A673 (cell line): ENCODE results near the gene RAP1GAP2. TPM values are rescaled to one million over a fixed set of nuclear protein-coding genes. Genes with fewer than 3 reads are reported as not detected.

Source experiments
- BruUV-seq: library from RNA; stranded (reverse); fragments of 400-500 nt; replicated peaks from 2 replicates; lab custom pipeline; 2021; lab: Mats Ljungman, UMichigan
- CTCF ChIA-PET: fragments of 300-600 bp; sonication (Branson Sonifier 250); formaldehyde crosslinking; loops from one replicate; lab custom pipeline; 2022; ENCODE audit warnings: antibody characterized with exemption; lab: Charles Lee
- POLR2A ChIA-PET: fragments of 300-600 bp; sonication (Branson Sonifier 250); formaldehyde crosslinking; loops from one replicate; lab custom pipeline; 2022; ENCODE audit warnings: antibody characterized with exemption; ENCODE audit not compliant: low non-redundant PET; lab: Charles Lee
- DNase-seq: peaks from one replicate; pipeline ENCODE4 v3.0.0-alpha.2; 2015; ENCODE audit warnings: low spot score
- H3K27ac ChIP-seq: fragments of 200-600 bp; sonication (generic); 2 replicates; pipeline ENCODE4 v1.5.1; 2016; ENCODE audit warnings: mixed run types, low read depth, mild to moderate bottlenecking, mixed read lengths, antibody characterized with exemption, low read length; ENCODE audit not compliant: poor library complexity, severe bottlenecking
- H3K27me3 ChIP-seq: fragments of 200-600 bp; sonication (generic); replicated peaks from 2 replicates; pipeline ENCODE4 v1.6.1; 2017; ENCODE audit warnings: mixed run types, low read depth, mild to moderate bottlenecking, mixed read lengths, antibody characterized with exemption, low read length; ENCODE audit not compliant: insufficient read depth, poor library complexity
- H3K36me3 ChIP-seq: fragments of 200-600 bp; sonication (generic); 2 replicates; pipeline ENCODE4 v1.6.1; 2016; ENCODE audit warnings: mixed run types, mild to moderate bottlenecking, mixed read lengths, antibody characterized with exemption, low read length; ENCODE audit not compliant: insufficient read depth, poor library complexity, severe bottlenecking
- H3K4me1 ChIP-seq: fragments of 200-600 bp; sonication (generic); 2 replicates; pipeline ENCODE4 v1.6.1; 2017; ENCODE audit warnings: mixed run types, mild to moderate bottlenecking, mixed read lengths, antibody characterized with exemption, low read length; ENCODE audit not compliant: insufficient read depth, poor library complexity, severe bottlenecking
- H3K4me3 ChIP-seq: fragments of 200-600 bp; sonication (generic); 2 replicates; pipeline ENCODE4 v1.5.1; 2016; ENCODE audit warnings: low read depth, mixed run types, mild to moderate bottlenecking, mixed read lengths, low read length; ENCODE audit not compliant: poor library complexity, severe bottlenecking
- H3K9me3 ChIP-seq: fragments of 200-600 bp; sonication (generic); 2 replicates; pipeline ENCODE4 v1.6.1; 2016; ENCODE audit warnings: mixed run types, low read depth, mild to moderate bottlenecking, mixed read lengths, antibody characterized with exemption, low read length; ENCODE audit not compliant: poor library complexity, severe bottlenecking
- EZH2 ChIP-seq: fragments of 200-600 bp; sonication (generic); IDR thresholded peaks from 2 replicates; pipeline ENCODE4 v1.6.1; 2017; ENCODE audit warnings: borderline replicate concordance, low read depth, mild to moderate bottlenecking, mixed read lengths, antibody characterized with exemption, low read length; ENCODE audit not compliant: poor library complexity, severe bottlenecking
- intact Hi-C: fragments of 100-400 bp; cut with micrococcal nuclease; formaldehyde crosslinking; loops from one replicate; pipeline ENCODE4 v1.10.0; 2022; ENCODE audit not compliant: unreplicated experiment
- total RNA-seq: library from RNA; stranded (reverse); gene quantifications from 2 replicates; pipeline ENCODE4 v1.2.3, GENCODE V29; 2021
- TF ChIP-seq, protein P1 (sequence below): fragments of 300-800, 200-600 bp; sonication (generic); conservative IDR thresholded peaks from 2 replicates; pipeline ENCODE4 v1.5.1; 2017; ENCODE audit warnings: low read depth, mild to moderate bottlenecking, antibody characterized with exemption, low read length, moderate library complexity, mixed read lengths

RAP1GAP2 gene
- total RNA-seq, 1 experiment from 2014 or later: 0.06 TPM

DNA sequence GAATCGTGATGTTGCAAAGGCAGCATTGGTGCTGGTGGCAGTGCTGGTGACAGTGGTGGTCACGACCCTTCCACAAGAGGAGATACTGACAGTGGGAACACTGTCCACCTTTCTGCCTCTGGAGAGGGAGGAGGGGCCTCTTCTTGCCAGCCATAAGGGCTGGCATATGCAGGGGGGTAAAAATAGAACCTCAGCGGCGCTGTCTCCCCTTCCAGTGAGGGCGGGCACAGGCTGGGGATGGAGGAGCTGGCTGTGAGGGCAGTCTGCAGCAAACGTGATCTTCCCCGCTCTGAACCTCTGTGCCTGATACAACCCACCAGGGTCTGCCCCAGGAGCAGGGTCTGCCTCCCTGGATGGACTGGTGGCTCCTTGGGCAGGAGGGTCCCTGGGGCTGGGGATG, 3.4 kb downstream of the RAP1GAP2 start:
- Histone ChIP-seq H3K36me3 (no peaks in the 10 kb centered on the region), H3K9me3 (no peaks in the 10 kb centered on the region), H3K4me3 (no peak overlapping the region), H3K4me1 (no peaks in the 10 kb centered on the region), H3K27me3 (peaks cover 27% of the 10 kb centered on the region), H3K27ac (no peak overlapping the region)
- CTCF ChIA-PET: no interaction called here
- intact Hi-C loops: no loop called here
- DNase-seq: no peak
- POLR2A ChIA-PET: no interaction called here
- no peak for TF ChIP-seq EZH2
- no TSS peak for BruUV-seq

DNA sequence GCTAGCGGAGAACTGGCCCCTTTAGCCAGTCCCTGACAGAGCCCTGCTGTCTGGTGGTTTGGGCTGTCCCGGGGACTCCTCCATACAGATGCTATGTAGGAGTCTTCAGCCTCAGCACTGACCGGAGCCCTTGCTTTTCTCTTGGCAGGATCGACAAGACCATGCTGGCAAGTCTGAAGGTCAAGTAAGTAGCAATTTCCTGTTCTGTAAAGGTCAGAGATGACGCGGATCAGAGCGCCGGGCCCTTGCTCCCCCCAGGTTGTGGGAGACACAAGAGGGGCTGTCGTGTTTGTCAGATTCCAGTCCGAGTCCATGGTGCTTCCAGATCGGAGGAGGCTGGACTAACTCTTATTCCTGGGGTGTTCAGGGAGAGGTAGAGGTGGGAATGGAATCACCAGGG, 4.1 kb downstream of the RAP1GAP2 start:
- Histone ChIP-seq H3K36me3 (no peaks in the 10 kb centered on the region), H3K4me3 (no peak overlapping the region), H3K9me3 (no peaks in the 10 kb centered on the region), H3K27me3 (peaks cover 31% of the 10 kb centered on the region), H3K27ac (no peak overlapping the region), H3K4me1 (no peaks in the 10 kb centered on the region)
- DNase-seq: no peak
- TF ChIP-seq EZH2: no peak
- TF ChIP-seq, protein P1, sequence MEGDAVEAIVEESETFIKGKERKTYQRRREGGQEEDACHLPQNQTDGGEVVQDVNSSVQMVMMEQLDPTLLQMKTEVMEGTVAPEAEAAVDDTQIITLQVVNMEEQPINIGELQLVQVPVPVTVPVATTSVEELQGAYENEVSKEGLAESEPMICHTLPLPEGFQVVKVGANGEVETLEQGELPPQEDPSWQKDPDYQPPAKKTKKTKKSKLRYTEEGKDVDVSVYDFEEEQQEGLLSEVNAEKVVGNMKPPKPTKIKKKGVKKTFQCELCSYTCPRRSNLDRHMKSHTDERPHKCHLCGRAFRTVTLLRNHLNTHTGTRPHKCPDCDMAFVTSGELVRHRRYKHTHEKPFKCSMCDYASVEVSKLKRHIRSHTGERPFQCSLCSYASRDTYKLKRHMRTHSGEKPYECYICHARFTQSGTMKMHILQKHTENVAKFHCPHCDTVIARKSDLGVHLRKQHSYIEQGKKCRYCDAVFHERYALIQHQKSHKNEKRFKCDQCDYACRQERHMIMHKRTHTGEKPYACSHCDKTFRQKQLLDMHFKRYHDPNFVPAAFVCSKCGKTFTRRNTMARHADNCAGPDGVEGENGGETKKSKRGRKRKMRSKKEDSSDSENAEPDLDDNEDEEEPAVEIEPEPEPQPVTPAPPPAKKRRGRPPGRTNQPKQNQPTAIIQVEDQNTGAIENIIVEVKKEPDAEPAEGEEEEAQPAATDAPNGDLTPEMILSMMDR: no peak
- intact Hi-C loops: no loop called here
- BruUV-seq: no TSS peak
- ChIA-PET CTCF (no interaction called here), POLR2A (no interaction called here)

DNA sequence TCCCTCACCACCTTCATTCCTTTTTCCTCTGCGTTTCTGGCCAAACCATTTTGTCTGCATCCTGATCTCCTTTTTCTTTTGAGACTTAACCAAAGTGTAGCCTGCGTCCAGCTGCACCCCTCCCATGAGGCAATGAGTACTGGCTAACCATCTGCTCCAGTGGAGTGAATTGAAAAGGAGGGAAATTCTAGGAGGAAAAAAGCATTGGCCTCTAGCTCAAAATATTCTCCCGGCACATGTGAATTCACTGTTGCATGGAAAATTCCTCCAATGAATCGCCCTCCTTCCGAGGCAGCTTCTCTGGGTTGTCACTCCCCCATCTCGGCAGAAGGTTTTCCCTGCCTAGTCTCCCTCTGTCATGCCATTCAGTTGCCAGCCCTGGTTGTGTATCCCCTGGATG, 5.6 kb downstream of the RAP1GAP2 start:
- Histone ChIP-seq H3K27ac (no peak overlapping the region), H3K4me1 (no peaks in the 10 kb centered on the region), H3K4me3 (no peak overlapping the region), H3K27me3 (peaks cover 36% of the 10 kb centered on the region), H3K36me3 (no peaks in the 10 kb centered on the region), H3K9me3 (no peaks in the 10 kb centered on the region)
- BruUV-seq: no TSS peak
- TF ChIP-seq, protein P1: no peak
- no peak for TF ChIP-seq EZH2
- POLR2A ChIA-PET: no interaction called here
- CTCF ChIA-PET: no interaction called here
- no peak for DNase-seq
- intact Hi-C loops: no loop called here

DNA sequence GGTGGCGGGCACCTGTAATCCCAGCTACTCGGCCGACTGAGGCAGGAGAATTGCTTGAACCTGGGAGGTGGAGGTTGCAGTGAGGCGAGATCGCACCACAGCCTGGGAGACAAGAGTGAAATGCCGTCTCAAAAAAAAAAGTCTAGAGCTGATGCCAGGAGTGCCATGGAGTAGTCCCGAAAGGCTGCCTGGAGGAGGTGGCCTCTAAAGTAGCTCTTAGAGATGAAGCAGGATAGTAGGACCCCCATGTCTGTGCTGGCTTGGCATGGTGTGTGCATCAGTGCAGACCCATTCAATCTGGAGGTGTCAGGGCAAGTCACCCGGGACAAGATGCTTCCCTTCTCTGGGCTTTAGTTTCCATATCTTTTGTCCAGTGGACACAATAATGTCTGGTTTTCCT, 6.3 kb downstream of the RAP1GAP2 start:
- H3K36me3 ChIP-seq: no peaks in the 10 kb centered on the region
- no peak for TF ChIP-seq EZH2
- TF ChIP-seq, protein P1: no peak
- intact Hi-C loops: no loop called here
- BruUV-seq: no TSS peak
- no peak for DNase-seq
- POLR2A ChIA-PET: no interaction called here
- no peaks in the 10 kb centered on the region for H3K9me3 ChIP-seq
- no peak overlapping the region for H3K4me3 ChIP-seq
- CTCF ChIA-PET: no interaction called here
- no peak overlapping the region for H3K27ac ChIP-seq
- no peaks in the 10 kb centered on the region for H3K4me1 ChIP-seq
- H3K27me3 ChIP-seq: peaks cover 36% of the 10 kb centered on the region
